Activated naive CD8-positive, alpha-beta T cell treated with anti-CD3 and anti-CD28 coated beads, Interleukin-2, amount 10 ng/mL, durations not matched to agents 7 days and 5 days (primary cell): ENCODE measurements around the gene PPP1R9A. TPM values are rescaled to one million over a fixed set of nuclear protein-coding genes. Genes with fewer than 3 reads are reported as not detected.

Experiments
- ATAC-seq: fragments of 150-1000 bp; cut with Tn5 transposase; one replicate; pipeline ENCODE4 v1.10.0; 2021; ENCODE audit warnings: low read depth, moderate library complexity
- POLR2A ChIA-PET: fragments of 350-600 bp; sonication (Branson Sonifier 250); formaldehyde crosslinking; loops from one replicate; lab custom pipeline; 2021; ENCODE audit warnings: antibody characterized with exemption; lab: Charles Lee
- DNase-seq: peaks from one replicate; pipeline ENCODE4 v3.0.0; 2021
- H3K27ac Mint-ChIP-seq: one replicate; pipeline ENCODE4 v1.8.0; 2022; ENCODE audit warnings: mild to moderate bottlenecking, mixed read lengths
- H3K27me3 Mint-ChIP-seq: one replicate; pipeline ENCODE4 v1.8.0; 2022; ENCODE audit warnings: mild to moderate bottlenecking, moderate library complexity, mixed read lengths
- H3K36me3 Mint-ChIP-seq: one replicate; pipeline ENCODE4 v1.8.0; 2021; ENCODE audit warnings: mild to moderate bottlenecking, mixed read lengths
- H3K4me1 Mint-ChIP-seq: one replicate; pipeline ENCODE4 v1.8.0; 2021; ENCODE audit warnings: mixed read lengths
- H3K4me3 Mint-ChIP-seq: one replicate; pipeline ENCODE4 v1.8.0; 2022; ENCODE audit warnings: mild to moderate bottlenecking, moderate library complexity, mixed read lengths
- H3K9me3 Mint-ChIP-seq: one replicate; pipeline ENCODE4 v1.8.0; 2021; ENCODE audit warnings: mixed read lengths
- total RNA-seq, 2 experiments: library from RNA; stranded (reverse); gene quantifications; one replicate each; pipeline ENCODE4 v1.2.3, GENCODE V29; 2021

The PPP1R9A gene
- total RNA-seq, result under 1 TPM; 0.06 to 0.42 TPM

DNA sequence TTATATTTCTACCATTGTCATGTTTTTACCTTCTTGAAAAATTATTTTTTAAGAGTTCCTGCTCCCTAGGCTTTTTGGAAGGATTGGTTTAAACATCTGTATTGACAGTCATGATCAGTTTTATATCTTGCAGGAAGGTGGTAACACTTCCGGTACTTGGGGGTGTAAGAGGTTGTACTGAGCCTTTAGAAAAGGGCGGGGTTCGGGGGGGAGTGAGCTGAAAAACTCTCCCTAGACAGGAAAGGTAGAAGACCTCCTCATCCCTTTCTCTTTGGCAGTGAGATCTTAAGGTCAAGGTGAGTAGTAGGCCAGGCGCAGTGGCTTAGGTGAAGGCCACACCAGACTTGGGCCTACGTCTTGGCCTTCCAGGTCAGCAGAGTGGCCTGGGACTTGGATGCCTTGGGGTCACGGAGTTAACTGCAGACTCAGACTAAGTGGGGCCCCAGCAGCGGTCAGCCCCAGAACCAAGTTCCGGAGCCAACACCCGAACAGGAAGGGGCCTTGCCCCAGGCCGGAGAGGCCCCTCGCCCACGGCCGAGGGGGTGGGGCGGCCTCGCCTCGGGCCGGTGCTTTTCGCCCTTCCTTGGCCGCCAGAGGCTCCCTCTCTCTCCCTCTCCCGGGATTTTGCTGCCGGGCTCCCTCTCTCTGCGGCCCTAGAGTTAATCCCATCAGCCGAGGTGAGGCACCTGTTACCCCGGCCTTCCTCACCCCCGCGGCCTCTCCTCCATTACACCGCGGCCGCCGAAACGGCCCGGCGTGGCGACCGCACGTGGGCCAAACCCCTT is at the start of gene PPP1R9A:
Gene PPP1R9A (plus strand): TSS at position 569 of the 785 bp plus-strand sequence. CDS start 2,520 bp downstream, outside the sequence.
- Mint-ChIP-seq H3K27ac (no peak within 1 kb of the TSS), H3K9me3 (no peaks in the 10 kb centered on the region), H3K4me1 (no peaks in the 10 kb centered on the region), H3K36me3 (no peaks in the 10 kb centered on the region), H3K4me3 (peak within 1 kb of the TSS; percentile 34), H3K27me3 (peaks cover 39% of the 10 kb centered on the region)
- ATAC-seq, result no peak
- no peak for DNase-seq
- POLR2A ChIA-PET, result no interaction called here

DNA sequence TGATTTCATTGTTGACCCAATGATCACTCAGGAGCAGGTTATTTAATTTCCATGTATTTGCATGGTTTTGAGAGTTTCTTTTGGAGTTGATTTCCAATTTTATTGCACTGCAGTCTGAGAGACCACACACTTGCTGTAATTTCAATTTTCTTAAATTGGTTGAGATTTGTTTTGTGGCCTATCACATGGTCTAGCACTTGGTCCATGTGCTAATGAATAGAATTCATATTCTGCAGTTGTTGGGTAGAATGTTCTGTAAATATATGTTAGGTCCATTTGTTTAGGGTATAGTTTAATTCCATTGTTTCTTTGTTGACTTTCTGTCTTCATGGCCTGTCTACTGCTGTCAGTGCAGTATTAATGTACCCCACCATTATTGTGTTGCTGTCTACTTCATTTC is 36.3 kb upstream of the PPP1R9A start:
- Mint-ChIP-seq H3K27ac (no peak overlapping the region), H3K9me3 (no peaks in the 10 kb centered on the region), H3K27me3 (no peaks in the 10 kb centered on the region), H3K4me3 (no peak overlapping the region), H3K4me1 (no peaks in the 10 kb centered on the region), H3K36me3 (no peaks in the 10 kb centered on the region)
- POLR2A ChIA-PET, result no interaction called here
- ATAC-seq (no peak), DNase-seq (no peak)

DNA sequence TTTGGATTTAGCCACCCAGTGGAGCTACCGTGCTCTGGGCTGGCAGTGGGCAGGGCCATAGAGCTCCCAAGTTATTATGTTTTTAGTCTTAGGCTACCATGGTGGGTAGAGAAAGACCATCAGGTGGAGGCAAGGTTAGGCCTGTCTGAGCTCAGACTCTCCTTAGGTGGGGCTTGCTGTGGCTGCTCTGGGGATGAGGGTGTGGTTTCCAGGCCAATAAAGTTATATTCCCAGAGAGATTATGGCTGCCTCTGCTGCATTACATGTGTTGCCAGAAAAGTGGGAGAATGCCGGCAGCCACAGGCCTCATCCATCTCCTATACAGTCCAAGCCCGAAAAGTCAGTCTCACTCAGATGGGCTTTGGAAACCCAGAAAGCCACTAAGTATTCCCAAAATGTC is 34.2 kb upstream of the PPP1R9A start:
- H3K4me1 Mint-ChIP-seq, result no peaks in the 10 kb centered on the region
- POLR2A ChIA-PET, result no interaction called here
- H3K36me3 Mint-ChIP-seq, result no peaks in the 10 kb centered on the region
- peaks cover 2% of the 10 kb centered on the region for H3K27me3 Mint-ChIP-seq
- no peak overlapping the region for H3K27ac Mint-ChIP-seq
- peaks cover 3% of the 10 kb centered on the region for H3K9me3 Mint-ChIP-seq
- no peak overlapping the region for H3K4me3 Mint-ChIP-seq
- ATAC-seq, result no peak
- no peak for DNase-seq

DNA sequence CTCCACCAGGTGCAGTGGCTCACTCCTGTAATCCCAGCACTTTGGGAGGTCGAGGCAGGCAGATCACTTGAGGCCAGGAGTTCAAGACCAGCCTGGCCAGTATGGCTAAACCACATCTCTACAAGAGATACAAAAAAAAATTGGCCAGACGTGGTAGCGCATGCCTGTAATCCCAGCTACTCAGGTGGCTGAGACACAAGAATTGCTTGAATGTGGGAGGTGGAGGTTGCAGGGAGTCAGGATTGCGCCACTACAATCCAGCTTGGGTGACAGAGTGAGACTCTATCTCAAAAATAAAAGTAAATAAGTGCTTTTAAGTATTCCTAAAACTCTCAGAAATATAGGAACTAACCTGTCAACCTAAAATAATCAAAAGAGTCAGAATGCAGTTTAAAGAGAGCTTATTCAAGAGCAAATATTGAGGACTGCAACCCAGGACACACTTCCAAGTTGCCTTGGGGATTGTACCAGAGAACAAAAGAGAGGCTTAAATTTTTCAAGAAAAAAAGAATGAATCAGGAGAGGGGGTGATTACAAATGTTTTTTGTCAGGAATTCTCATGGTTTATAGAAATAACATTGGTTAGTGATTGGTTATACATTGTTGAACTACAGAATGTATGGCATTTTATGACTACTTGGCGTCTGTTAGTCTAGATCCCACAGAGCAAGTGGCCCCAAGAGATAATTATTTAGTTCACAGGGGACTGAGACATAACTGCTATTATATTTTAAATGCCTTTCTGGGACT is 33.2 kb upstream of the PPP1R9A start:
- DNase-seq, result no peak
- Mint-ChIP-seq H3K27me3 (peaks cover 2% of the 10 kb centered on the region), H3K36me3 (no peaks in the 10 kb centered on the region), H3K4me1 (no peaks in the 10 kb centered on the region), H3K27ac (no peak overlapping the region), H3K9me3 (peaks cover 3% of the 10 kb centered on the region), H3K4me3 (no peak overlapping the region)
- POLR2A ChIA-PET, result no interaction called here
- ATAC-seq, result no peak

GRCh38 chr7:94875201-94875600 is 32.2 kb upstream of the PPP1R9A start:
- POLR2A ChIA-PET, result no interaction called here
- H3K27ac Mint-ChIP-seq, result no peak overlapping the region
- no peak overlapping the region for H3K4me3 Mint-ChIP-seq
- DNase-seq, result no peak
- no peak for ATAC-seq
- peaks cover 3% of the 10 kb centered on the region for H3K9me3 Mint-ChIP-seq
- H3K27me3 Mint-ChIP-seq, result peaks cover 2% of the 10 kb centered on the region
- no peaks in the 10 kb centered on the region for H3K36me3 Mint-ChIP-seq
- H3K4me1 Mint-ChIP-seq, result no peaks in the 10 kb centered on the region

DNA sequence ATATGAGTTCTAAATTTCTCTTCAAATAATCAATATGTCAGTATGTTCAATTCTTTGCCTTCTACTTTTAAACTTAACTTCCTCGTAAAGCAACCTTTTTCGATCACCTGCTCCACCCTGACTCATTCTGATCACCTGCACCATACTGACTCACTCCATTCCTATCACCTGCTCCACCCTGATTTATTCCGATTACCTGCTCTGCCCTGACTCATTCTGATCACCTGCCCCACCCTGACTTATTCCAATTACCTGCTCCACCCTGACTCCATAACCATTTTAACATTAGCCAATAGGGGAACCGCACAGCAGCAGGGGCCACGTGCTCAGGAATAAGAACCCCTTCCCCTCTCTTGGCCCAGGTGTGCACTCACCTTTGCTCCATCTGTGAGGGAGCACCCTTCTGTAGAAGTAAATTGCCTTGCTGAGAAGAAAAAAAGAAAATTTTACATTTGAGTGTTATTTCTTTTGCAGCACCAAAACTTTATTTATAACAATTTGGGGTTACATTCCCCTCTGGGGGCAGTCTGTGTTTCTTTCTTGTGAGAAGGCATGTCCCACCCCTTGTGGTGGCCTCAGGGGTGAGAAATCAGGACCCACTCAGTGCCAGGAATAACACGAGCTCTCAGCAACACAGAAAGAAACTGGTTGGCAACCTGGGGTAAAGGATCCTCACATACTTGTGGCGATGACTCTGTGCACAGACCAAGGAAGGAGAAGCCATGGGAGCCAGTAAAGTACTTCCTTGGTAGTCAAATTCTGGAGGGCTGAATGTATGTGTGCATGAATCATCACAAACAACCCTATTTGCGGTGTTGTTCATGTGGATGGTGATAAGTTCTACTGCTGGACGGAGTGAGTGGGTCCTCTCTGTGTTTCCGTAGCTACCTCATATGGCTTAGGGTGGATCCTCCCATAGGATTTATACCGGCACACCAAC is 29.4 kb upstream of the PPP1R9A start:
- H3K36me3 Mint-ChIP-seq, result no peaks in the 10 kb centered on the region
- POLR2A ChIA-PET, result no interaction called here
- H3K9me3 Mint-ChIP-seq, result peaks cover 3% of the 10 kb centered on the region
- peaks cover 2% of the 10 kb centered on the region for H3K27me3 Mint-ChIP-seq
- no peak overlapping the region for H3K27ac Mint-ChIP-seq
- no peak for ATAC-seq
- no peaks in the 10 kb centered on the region for H3K4me1 Mint-ChIP-seq
- H3K4me3 Mint-ChIP-seq, result no peak overlapping the region
- no peak for DNase-seq

DNA sequence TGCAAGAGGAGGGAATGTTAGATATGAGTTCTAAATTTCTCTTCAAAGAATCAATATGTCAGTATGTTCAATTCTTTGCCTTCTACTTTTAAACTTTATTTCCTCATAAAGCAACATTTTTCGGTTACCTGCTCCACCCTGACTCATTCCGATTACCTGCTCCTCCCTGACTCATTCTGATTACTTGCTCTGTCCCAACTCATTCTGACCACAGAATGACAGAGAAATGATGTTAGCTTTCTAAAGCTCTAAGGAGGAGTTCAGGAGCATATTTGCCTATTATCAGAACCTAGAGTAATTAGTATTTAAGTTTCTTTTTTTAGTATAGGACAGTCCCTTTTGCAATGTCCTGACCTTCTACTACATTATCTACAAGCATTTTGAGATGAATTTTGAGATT is 24.5 kb upstream of the PPP1R9A start:
- H3K4me1 Mint-ChIP-seq, result no peaks in the 10 kb centered on the region
- POLR2A ChIA-PET, result no interaction called here
- no peak overlapping the region for H3K4me3 Mint-ChIP-seq
- DNase-seq, result no peak
- no peaks in the 10 kb centered on the region for H3K36me3 Mint-ChIP-seq
- no peak overlapping the region for H3K27ac Mint-ChIP-seq
- H3K27me3 Mint-ChIP-seq, result no peaks in the 10 kb centered on the region
- ATAC-seq, result no peak
- H3K9me3 Mint-ChIP-seq, result peaks cover under 1% of the 10 kb centered on the region

- DNase-seq, result no peak
- no peak overlapping the region for H3K4me3 Mint-ChIP-seq
- H3K4me1 Mint-ChIP-seq, result no peaks in the 10 kb centered on the region
- no peak overlapping the region for H3K27ac Mint-ChIP-seq
- POLR2A ChIA-PET, result no interaction called here
- H3K27me3 Mint-ChIP-seq, result no peaks in the 10 kb centered on the region
- no peak for ATAC-seq
- H3K36me3 Mint-ChIP-seq, result no peaks in the 10 kb centered on the region
- H3K9me3 Mint-ChIP-seq, result no peaks in the 10 kb centered on the region
Measured at GRCh38 chr7:94883616-94884015, 23.8 kb upstream of the PPP1R9A start.

DNA sequence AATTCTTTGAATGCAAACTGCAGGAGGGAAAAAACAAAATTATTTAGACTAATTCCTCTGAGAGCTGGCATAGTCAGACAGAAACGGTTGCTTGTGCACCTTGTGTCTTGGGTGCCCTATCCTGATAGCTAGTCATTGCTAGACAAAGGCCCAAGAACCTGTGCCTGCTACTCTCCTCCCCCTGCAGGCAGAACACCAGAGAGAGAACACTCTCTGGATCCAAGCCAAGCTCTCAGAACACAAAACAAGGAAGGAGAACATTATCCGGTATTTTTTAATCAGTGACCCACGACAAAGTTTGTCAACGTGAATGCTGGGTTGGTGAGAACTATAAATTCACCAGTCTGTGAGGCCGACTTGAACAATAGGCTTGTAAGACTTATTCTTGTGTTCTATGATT is 18.8 kb upstream of the PPP1R9A start:
- no peak overlapping the region for H3K27ac Mint-ChIP-seq
- no peak for DNase-seq
- H3K4me3 Mint-ChIP-seq, result no peak overlapping the region
- POLR2A ChIA-PET, result no interaction called here
- H3K36me3 Mint-ChIP-seq, result no peaks in the 10 kb centered on the region
- no peak for ATAC-seq
- H3K9me3 Mint-ChIP-seq, result no peaks in the 10 kb centered on the region
- no peaks in the 10 kb centered on the region for H3K27me3 Mint-ChIP-seq
- H3K4me1 Mint-ChIP-seq, result no peaks in the 10 kb centered on the region

DNA sequence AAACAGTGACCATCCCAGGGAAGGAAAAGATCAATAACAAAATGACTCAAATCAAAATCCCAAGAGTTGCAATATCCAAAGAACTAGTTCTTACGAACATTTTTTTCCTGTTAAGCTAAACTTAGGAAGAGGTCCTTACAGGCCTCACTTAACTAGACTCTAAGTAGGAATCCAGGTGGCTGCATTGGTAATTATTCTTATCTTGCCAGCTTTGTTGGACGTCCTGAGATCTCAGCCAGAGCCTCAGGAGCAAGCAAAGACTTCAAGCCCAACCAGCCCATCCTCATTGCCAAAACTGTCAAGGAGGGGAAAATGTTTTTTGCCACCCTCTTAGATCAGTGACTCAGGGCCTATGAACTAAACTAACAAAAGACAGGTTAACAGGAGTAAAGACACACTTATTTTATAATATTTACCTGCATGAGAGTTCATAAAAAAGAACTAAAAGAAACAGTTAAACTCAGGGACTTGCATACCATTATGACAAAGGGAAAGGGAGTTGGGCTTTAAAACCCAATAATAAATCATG is 18.3 kb upstream of the PPP1R9A start:
- no peaks in the 10 kb centered on the region for H3K4me1 Mint-ChIP-seq
- ATAC-seq, result no peak
- POLR2A ChIA-PET, result no interaction called here
- no peaks in the 10 kb centered on the region for H3K9me3 Mint-ChIP-seq
- no peak for DNase-seq
- no peaks in the 10 kb centered on the region for H3K27me3 Mint-ChIP-seq
- H3K27ac Mint-ChIP-seq, result no peak overlapping the region
- no peaks in the 10 kb centered on the region for H3K36me3 Mint-ChIP-seq
- no peak overlapping the region for H3K4me3 Mint-ChIP-seq

DNA sequence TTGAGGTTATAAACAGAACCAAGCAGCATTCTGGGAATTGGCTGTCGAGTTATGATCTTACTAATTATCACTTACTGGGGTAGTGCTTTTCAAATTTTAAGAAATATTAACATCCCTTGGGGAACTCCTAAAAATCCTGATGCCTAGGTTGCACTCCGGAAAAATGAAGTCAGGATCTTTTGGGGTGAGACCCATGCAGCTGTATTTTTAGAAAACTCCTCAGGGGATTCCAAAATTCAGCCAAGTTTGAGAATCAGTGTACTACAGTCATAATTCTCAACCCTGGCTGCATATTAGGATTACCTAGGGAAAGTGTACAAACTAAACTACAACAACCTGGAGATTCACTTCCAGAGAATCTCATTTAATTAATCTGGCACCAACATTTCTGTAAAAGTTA is 17.2 kb upstream of the PPP1R9A start:
- H3K4me1 Mint-ChIP-seq, result no peaks in the 10 kb centered on the region
- H3K9me3 Mint-ChIP-seq, result no peaks in the 10 kb centered on the region
- no peak overlapping the region for H3K27ac Mint-ChIP-seq
- no peaks in the 10 kb centered on the region for H3K36me3 Mint-ChIP-seq
- H3K27me3 Mint-ChIP-seq, result no peaks in the 10 kb centered on the region
- no peak for ATAC-seq
- DNase-seq, result no peak
- POLR2A ChIA-PET, result no interaction called here
- H3K4me3 Mint-ChIP-seq, result no peak overlapping the region

- H3K4me3 Mint-ChIP-seq, result no peak overlapping the region
- no peaks in the 10 kb centered on the region for H3K4me1 Mint-ChIP-seq
- H3K27me3 Mint-ChIP-seq, result no peaks in the 10 kb centered on the region
- H3K27ac Mint-ChIP-seq, result no peak overlapping the region
- no peaks in the 10 kb centered on the region for H3K9me3 Mint-ChIP-seq
- no peaks in the 10 kb centered on the region for H3K36me3 Mint-ChIP-seq
- DNase-seq (no peak), ATAC-seq (no peak)
- POLR2A ChIA-PET, result no interaction called here
Measured at GRCh38 chr7:94893661-94894060, 13.7 kb upstream of the PPP1R9A start.

DNA sequence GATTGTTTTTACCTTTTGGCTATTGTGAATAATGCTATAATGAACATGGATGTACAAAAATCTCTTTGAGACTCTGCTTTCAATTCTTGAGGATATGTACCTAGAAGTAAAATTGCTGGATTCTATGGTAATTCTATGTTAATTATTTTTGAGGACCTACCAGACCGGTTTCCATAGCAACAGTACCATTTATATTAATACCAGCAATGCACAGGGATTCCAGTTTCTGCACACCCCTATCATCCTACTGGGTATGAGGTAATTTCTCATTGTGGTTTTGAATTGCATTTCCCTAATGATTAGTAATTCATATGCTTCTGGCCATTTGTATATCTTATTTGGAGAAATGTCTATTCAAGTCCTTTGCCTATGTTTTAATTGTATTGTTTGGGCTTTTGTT is 9.9 kb upstream of the PPP1R9A start:
- no peaks in the 10 kb centered on the region for H3K9me3 Mint-ChIP-seq
- H3K36me3 Mint-ChIP-seq, result no peaks in the 10 kb centered on the region
- H3K27ac Mint-ChIP-seq, result no peak overlapping the region
- ATAC-seq (no peak), DNase-seq (no peak)
- no peak overlapping the region for H3K4me3 Mint-ChIP-seq
- POLR2A ChIA-PET, result no interaction called here
- no peaks in the 10 kb centered on the region for H3K4me1 Mint-ChIP-seq
- H3K27me3 Mint-ChIP-seq, result no peaks in the 10 kb centered on the region
